ENCODE data around the gene TRAPPC2.

TRAPPC2 gene

DNA sequence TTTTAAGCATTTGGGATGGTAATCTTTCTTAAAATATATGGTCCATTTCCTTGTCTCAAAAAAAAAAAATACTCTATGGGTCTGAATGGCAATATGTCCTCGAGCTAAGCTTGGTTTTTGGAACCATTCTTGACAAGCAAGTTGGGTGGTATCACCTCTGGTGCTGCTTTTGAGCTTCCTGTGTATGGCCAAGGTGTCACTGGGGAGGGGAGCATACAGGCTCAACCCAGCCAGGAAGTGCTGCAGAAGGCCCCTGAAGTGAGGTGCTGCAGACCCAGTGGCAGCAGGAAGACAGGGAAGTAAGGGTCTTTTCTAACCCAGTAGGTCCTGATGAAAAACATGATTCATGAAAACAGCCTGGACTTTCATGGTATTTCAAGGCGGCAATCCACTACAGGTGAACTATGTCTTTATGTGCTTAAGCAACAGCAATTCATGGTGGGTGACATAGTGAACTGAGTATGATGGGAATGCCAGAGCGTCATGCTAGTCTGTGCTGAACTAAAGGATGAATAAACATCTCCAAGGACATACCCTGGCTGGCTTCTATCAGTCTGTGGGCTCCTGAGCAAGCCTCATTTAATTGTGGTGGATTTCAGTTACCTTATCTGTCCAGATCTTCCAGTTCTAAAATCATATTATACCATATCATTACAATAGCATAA is 15.1 kb downstream of the TRAPPC2 start:
- no peak for DNase-seq (ENCODE audit: extremely low spot score)
- TF ChIP-seq, protein P1, sequence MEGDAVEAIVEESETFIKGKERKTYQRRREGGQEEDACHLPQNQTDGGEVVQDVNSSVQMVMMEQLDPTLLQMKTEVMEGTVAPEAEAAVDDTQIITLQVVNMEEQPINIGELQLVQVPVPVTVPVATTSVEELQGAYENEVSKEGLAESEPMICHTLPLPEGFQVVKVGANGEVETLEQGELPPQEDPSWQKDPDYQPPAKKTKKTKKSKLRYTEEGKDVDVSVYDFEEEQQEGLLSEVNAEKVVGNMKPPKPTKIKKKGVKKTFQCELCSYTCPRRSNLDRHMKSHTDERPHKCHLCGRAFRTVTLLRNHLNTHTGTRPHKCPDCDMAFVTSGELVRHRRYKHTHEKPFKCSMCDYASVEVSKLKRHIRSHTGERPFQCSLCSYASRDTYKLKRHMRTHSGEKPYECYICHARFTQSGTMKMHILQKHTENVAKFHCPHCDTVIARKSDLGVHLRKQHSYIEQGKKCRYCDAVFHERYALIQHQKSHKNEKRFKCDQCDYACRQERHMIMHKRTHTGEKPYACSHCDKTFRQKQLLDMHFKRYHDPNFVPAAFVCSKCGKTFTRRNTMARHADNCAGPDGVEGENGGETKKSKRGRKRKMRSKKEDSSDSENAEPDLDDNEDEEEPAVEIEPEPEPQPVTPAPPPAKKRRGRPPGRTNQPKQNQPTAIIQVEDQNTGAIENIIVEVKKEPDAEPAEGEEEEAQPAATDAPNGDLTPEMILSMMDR (IDR thresholded peaks at IDR 0.05; ENCODE audit: control extremely low read depth, extremely low read depth, low read depth, missing control alignments) = no peak
- ChIA-PET POLR2A (no interaction called here), CTCF (interaction anchor here (0.8 kb wide), 1 partner anchor 11 kb away, joined by 3 read pairs; no protein-coding TSS in a partner anchor)

DNA sequence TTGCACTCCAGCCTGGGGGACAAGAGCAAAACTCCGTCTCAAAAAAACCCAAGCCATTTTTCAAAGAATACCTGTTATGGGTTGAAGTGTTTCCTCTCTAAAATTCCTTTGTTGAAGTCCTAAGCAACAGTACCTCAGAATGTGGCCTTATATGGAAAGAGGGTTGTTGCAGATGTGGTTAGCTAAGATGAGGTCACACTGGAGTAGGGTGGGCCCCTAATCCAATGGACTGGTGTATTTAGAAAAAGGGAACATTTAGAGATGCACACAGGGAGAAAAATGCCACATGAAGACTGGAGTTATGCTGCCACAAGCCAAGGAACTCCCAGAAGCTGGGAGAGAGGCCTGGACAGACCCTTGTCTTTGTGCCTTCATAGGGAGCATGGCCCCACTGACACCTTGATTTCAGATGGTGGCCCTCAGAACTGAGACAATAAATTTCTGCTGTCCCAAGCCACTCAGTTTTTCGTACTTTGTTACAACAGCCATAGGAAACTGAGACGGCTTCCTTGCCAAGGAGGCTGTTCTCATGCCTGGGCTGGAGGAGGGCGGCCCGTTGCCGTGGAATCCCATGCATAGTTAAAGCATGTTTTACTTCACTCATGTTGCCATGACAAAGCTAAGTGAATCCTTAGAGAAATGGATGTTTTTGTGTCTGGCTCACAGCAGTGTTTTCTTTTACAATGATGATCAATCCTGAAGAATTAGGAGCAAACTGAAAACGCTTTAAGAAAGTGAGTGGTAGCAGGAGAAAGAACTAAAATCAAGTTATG is 16.5 kb downstream of the TRAPPC2 start:
- no peak for DNase-seq (ENCODE audit: extremely low spot score)

DNA sequence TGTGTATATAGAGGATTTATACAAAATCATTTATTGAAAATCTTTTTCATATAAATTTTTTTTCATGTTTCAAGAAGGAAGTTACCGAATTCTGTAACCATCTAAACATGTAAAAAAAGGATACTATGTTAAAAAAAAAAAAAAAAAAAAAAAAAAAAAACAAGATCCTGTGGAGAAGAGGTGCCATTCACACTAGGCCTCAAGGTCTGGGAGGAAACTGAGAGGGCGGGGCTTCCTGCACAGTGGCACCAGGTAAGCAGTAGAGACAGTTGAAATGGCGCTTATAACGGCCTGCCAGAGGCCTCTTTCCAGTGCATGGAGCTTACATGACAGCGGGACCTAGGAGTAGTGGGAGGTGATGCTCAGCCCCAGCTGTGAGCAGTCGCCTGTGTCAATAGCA is 17.5 kb downstream of the TRAPPC2 start:
- ChIA-PET POLR2A (no interaction called here), CTCF (no interaction called here)
- no peak for DNase-seq (ENCODE audit: extremely low spot score)
- TF ChIP-seq, protein P1 (IDR thresholded peaks at IDR 0.05; ENCODE audit: control extremely low read depth, extremely low read depth, low read depth, missing control alignments) = no peak

More for the DNA sequence above, 16.5 kb downstream of the TRAPPC2 start:
- ChIA-PET POLR2A (no interaction called here), CTCF (no interaction called here)
- TF ChIP-seq, protein P1 (IDR thresholded peaks at IDR 0.05; ENCODE audit: control extremely low read depth, extremely low read depth, low read depth, missing control alignments) = no peak

DNA sequence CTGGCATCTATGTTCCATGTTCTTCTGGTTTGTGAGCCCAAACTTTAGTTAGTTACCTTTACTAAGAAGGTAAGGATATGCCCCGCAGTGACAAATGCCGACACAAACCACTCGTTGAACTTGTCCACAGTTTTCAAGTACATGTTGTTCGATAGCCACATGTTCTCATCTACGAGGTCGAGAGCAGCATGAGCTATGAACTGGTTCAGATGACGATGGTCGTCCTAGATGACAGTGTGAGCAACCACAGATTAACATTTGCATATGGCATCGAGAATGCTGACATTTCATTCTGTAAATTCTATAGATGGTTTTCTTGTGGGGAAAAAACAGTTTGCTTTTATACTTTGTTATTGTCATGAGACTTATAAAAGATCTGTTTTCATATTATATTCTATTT is 18.0 kb downstream of the TRAPPC2 start:
- DNase-seq (ENCODE audit: extremely low spot score) = no peak
- ChIA-PET POLR2A (no interaction called here), CTCF (no interaction called here)
- TF ChIP-seq, protein P1 (IDR thresholded peaks at IDR 0.05; ENCODE audit: control extremely low read depth, extremely low read depth, low read depth, missing control alignments) = no peak

DNA sequence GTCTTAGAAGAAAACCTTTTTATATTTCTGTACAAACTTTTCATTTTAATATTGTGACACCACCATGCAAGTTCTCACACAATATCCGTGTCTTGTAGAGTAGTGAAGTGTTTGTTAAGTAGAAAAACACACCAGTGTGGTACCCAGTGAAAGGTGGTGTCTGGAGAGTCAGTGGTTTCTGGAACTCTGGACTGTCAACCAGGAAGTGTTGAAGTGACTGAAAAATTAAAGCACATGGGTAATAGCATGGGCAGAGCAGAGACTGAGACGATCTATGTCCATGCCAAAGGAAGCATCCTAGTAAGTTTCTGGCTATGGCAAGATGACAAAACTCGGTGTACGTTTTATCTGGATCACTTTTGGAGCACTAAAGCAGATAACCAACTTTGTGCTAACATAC is 23.3 kb downstream of the TRAPPC2 start:
- TF ChIP-seq, protein P1 (IDR thresholded peaks at IDR 0.05; ENCODE audit: control extremely low read depth, extremely low read depth, low read depth, missing control alignments) = no peak
- no peak for DNase-seq (ENCODE audit: extremely low spot score)
- ChIA-PET POLR2A (no interaction called here), CTCF (no interaction called here)

DNA sequence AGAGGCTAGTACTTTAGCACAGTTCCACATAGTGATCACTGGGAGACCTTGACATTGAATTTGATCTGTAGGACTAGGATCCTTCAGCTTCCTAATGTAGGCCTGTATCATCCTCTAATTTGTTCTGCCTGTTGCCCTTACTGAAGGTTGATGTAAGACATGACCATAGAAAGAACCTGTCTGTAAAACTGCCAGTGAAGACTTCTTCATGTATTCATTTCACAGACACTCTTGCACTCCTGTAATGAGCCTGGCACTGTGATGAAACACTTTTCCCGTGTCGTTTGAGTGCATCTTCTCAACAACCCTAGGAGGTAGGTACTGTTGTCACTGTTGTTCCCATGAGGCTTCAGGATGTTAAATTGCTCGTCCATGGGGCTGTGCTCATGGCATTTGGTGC is 30.8 kb downstream of the TRAPPC2 start:
- ChIA-PET POLR2A (interaction anchor here (0.9 kb wide), 1 partner anchor 34 kb away, joined by 3 read pairs; no protein-coding TSS in a partner anchor), CTCF (no interaction called here)
- TF ChIP-seq, protein P1 (IDR thresholded peaks at IDR 0.05; ENCODE audit: control extremely low read depth, extremely low read depth, low read depth, missing control alignments) = no peak
- no peak for DNase-seq (ENCODE audit: extremely low spot score)

Data from GM10248 (cell line).